Measurements from ENCODE around the gene COLEC11. TPM values are rescaled to one million over a fixed set of nuclear protein-coding genes. Genes with fewer than 3 reads are reported as not detected.

Gene COLEC11
- total RNA-seq, 1 donor from 2014 or later = 10.1 TPM

GRCh38 chr2:3664925-3665324, 70.0 kb downstream of the COLEC11 start:
- no peak for TF ChIP-seq CTCF (IDR thresholded peaks at IDR 0.05; ENCODE audit: unreplicated experiment)
- Mint-ChIP-seq H3K4me1 (peaks cover 3% of the 10 kb centered on the region), H3K9me3 (no peaks in the 10 kb centered on the region), H3K4me3 (no peak overlapping the region), H3K36me3 (no peaks in the 10 kb centered on the region), H3K27ac (no peak overlapping the region), H3K27me3 (ENCODE audit: low read depth) (peaks cover 9% of the 10 kb centered on the region)
- peak in 1 of 2 experiments; percentile 7 for DNase-seq (ENCODE audit: low spot score in 2 of 2, unreplicated experiment in 2 of 2)

- H3K4me3 Mint-ChIP-seq = no peak overlapping the region
- no peaks in the 10 kb centered on the region for H3K4me1 Mint-ChIP-seq
- peak in 1 of 2 experiments; percentile 31 for DNase-seq (ENCODE audit: low spot score in 2 of 2, unreplicated experiment in 2 of 2)
- peaks cover 14% of the 10 kb centered on the region for H3K27me3 Mint-ChIP-seq (ENCODE audit: low read depth)
- H3K36me3 Mint-ChIP-seq = no peaks in the 10 kb centered on the region
- TF ChIP-seq CTCF (IDR thresholded peaks at IDR 0.05; ENCODE audit: unreplicated experiment) = no peak
- H3K9me3 Mint-ChIP-seq = no peaks in the 10 kb centered on the region
- H3K27ac Mint-ChIP-seq = no peak overlapping the region
Observed at GRCh38 chr2:3665886-3666612, 71.1 kb downstream of the COLEC11 start.

- TF ChIP-seq CTCF (IDR thresholded peaks at IDR 0.05; ENCODE audit: unreplicated experiment) = no peak
- Mint-ChIP-seq H3K4me1 (no peaks in the 10 kb centered on the region), H3K36me3 (no peaks in the 10 kb centered on the region), H3K27me3 (ENCODE audit: low read depth) (peaks cover 14% of the 10 kb centered on the region), H3K9me3 (no peaks in the 10 kb centered on the region), H3K27ac (no peak overlapping the region), H3K4me3 (no peak overlapping the region)
- no peak for DNase-seq (ENCODE audit: low spot score in 2 of 2, unreplicated experiment in 2 of 2)
Observed at GRCh38 chr2:3666613-3666975, 71.7 kb downstream of the COLEC11 start.

- DNase-seq (ENCODE audit: low spot score in 2 of 2, unreplicated experiment in 2 of 2) = no peak
- TF ChIP-seq CTCF (IDR thresholded peaks at IDR 0.05; ENCODE audit: unreplicated experiment) = no peak
- H3K36me3 Mint-ChIP-seq = no peaks in the 10 kb centered on the region
- H3K4me1 Mint-ChIP-seq = no peaks in the 10 kb centered on the region
- H3K4me3 Mint-ChIP-seq = no peak overlapping the region
- H3K27me3 Mint-ChIP-seq (ENCODE audit: low read depth) = peaks cover 14% of the 10 kb centered on the region
- H3K27ac Mint-ChIP-seq = no peak overlapping the region
- H3K9me3 Mint-ChIP-seq = no peaks in the 10 kb centered on the region
Observed at GRCh38 chr2:3667151-3667631, 72.3 kb downstream of the COLEC11 start.

- TF ChIP-seq CTCF (IDR thresholded peaks at IDR 0.05; ENCODE audit: unreplicated experiment) = no peak
- H3K9me3 Mint-ChIP-seq = no peaks in the 10 kb centered on the region
- DNase-seq (ENCODE audit: low spot score in 2 of 2, unreplicated experiment in 2 of 2) = no peak
- no peaks in the 10 kb centered on the region for H3K4me1 Mint-ChIP-seq
- H3K27me3 Mint-ChIP-seq (ENCODE audit: low read depth) = peaks cover 24% of the 10 kb centered on the region
- no peak overlapping the region for H3K27ac Mint-ChIP-seq
- H3K36me3 Mint-ChIP-seq = no peaks in the 10 kb centered on the region
- no peak overlapping the region for H3K4me3 Mint-ChIP-seq
Observed at GRCh38 chr2:3669656-3670055, 74.7 kb downstream of the COLEC11 start.

All from mesothelial cell of epicardium (in vitro differentiated cells).